ENCODE data around the gene MLXIP. TPM values are rescaled to one million over a fixed set of nuclear protein-coding genes. Genes with fewer than 3 reads are reported as not detected.
"Not testable (repeated sequence)": the region's sequence is repeated elsewhere in the genome, so short reads cannot be mapped to it uniquely, and the experiment has no call there.

Gene MLXIP
- polyA plus RNA-seq, 10 donors: 22.1 to 36.0 (median 28.1) TPM

- no peak for DNase-seq
Measured at GRCh38 chr12:122094137-122094734, 15.7 kb downstream of the MLXIP start.

DNA sequence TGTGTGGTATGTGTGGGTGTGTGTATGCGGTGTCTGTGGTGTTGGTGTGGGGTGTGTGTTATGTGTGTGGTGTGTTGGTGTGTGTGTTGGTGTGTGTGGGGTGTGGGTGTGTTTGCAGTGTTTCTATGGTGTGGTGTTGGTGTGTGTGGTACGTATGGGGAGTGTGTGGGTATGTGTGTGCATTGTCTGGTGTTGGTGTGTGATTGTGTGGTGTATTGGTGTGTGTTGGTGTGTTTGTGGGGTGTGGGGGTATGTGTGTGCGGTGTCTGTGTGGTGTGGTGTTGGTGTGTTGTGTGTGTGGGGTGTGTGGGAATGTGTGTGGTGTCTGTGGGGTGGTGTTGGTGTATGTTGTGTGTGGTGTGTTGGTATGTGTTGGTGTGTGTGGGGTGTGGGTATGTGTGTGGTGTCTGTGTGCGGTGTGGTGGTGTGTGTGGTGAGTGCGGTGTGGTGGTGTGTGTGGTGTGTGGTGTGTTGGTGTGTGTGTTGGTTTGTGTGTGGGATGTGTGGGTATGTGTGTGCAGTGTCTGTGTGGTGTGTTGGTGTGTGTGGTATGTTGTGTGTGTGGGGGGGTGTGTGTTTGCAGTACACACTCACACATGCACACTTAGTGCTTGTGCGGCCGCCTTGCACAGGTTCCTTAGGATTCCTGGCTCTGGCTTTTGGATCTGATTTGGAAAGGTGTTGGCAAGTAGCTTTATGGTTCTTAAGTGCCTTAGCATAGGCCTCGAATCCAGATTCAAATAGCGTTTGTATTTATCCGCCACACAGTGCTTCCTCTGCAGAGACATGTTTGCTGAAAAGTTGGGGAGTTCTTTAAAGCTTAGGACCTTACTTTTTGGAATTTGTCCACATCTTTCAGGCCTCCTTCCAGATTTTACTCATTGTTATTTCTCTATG, 16.4 kb downstream of the MLXIP start:
- DNase-seq: peak in 1 of 3 donors; percentile 82

DNA sequence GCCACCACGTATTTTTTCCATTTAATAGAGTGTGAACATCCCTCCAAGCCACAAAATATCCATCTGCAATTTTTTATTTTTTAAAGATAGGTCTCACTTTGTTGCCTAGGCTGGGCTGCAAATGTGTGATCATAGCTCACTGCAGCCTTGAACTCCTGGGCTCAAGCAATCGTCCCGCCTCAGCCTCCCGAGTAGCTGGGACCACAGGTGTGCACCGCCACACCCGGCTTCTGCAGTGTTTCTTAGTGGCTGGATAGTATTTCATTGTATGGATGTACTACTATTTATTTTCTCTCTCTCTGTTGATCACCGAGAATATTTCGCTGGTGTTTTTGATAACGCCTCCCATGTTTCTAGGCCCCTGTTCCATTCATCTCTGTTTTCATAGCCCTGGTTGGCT, 17.5 kb downstream of the MLXIP start:
- no peak for DNase-seq

GRCh38 chr12:122096591-122097149, 18.1 kb downstream of the MLXIP start:
- DNase-seq: peak in 1 of 3 donors; percentile 61

- peak in 1 of 3 donors; percentile 56 for DNase-seq
Measured at GRCh38 chr12:122097584-122097926, 19.0 kb downstream of the MLXIP start.

- peak in 2 of 3 donors; percentile 56 to 79 for DNase-seq
Measured at GRCh38 chr12:122097927-122098756, 19.6 kb downstream of the MLXIP start.

- no peak for DNase-seq
Measured at GRCh38 chr12:122099280-122099749, 20.8 kb downstream of the MLXIP start.

- DNase-seq: no peak
Measured at GRCh38 chr12:122099856-122100255, 21.3 kb downstream of the MLXIP start.

GRCh38 chr12:122100568-122100967, 22.0 kb downstream of the MLXIP start:
- no peak for DNase-seq

DNA sequence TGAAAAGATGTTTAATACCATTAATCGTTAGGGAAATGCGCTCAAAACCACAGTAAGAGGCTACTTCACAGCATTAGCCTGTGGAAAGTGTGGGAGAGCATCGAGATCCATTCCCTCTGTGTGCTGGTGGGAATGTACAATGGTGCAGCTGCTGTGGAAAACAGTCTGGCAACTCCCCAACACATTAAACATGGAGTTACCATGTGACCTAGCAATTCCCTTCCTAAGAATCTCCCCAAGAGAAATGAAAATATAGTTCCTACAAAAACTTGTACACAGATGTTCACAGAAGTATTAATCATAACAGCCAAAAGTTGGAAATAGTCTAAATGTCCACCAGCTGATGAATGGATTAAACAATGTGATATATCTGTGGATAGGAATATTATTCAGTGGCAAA, 23.8 kb downstream of the MLXIP start:
- peak; percentile 69 to 92 (median 83) for DNase-seq

DNA sequence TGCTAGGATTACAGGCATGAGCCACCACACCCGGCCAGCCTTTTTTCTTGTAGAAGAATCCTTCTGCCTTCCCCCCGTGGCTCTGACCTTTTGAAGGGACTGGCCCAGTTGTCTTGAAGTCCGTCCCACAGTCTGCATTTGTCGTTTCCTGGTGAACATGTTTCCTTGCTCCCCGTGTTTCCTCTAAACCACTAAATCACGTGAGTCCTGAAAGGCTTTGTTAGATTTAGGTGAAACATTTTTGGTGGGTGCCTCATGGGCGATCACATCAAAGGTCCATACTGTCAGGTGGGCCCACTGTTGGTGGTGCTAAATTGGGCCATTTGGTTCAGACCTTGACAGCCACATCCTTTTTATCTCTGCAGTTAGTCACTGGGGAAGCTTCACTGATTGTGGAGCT, 26.3 kb downstream of the MLXIP start:
- DNase-seq: no peak

- DNase-seq: not testable (repeated sequence)
Measured at GRCh38 chr12:122105496-122105895, 26.9 kb downstream of the MLXIP start.

DNA sequence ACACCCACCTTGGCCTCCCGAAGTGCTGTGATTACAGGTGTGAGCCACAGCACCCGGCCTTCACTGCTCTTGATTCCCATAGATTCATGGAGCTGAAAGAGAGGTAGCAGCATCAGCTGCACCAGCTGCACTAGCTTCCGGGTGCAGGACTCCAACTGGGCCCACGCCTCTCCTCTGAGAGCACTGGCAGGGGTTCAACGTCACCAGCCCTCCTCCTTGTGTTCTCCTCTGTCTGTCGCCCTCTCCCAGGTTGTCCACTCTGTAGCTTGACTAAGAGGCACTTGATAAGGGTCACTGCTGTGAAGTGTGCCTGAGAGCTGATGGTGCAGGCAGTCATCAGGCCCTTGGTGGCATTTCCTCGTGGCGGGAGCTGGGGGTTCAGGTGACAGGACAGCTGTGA, 28.3 kb downstream of the MLXIP start:
- DNase-seq: peak in 1 of 3 donors; percentile 51

- no peak for DNase-seq
Measured at GRCh38 chr12:122107261-122107660, 28.7 kb downstream of the MLXIP start.

- DNase-seq: no peak
Measured at GRCh38 chr12:122111089-122111641, 32.6 kb downstream of the MLXIP start.

GRCh38 chr12:122116707-122117535, 38.4 kb downstream of the MLXIP start:
- DNase-seq: no peak

DNA sequence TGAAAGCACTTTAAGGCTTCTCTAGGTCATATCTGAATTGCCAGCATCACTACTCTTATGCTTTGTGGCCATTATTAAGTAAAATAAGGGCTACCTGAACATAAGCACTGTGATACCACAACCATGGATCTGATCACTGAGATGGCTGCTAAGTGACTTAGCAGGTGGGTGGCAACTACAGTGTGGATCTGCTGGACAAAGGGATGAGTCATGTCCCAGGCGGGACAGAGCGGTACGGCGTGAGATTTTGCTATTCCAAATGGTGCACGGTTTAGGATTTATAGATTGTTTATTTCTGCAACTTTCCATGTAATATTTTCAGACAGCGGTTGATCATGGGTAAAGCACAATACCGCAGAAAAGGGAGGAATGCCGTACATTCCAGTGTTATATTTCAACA, 39.4 kb downstream of the MLXIP start:
- DNase-seq: no peak

DNA sequence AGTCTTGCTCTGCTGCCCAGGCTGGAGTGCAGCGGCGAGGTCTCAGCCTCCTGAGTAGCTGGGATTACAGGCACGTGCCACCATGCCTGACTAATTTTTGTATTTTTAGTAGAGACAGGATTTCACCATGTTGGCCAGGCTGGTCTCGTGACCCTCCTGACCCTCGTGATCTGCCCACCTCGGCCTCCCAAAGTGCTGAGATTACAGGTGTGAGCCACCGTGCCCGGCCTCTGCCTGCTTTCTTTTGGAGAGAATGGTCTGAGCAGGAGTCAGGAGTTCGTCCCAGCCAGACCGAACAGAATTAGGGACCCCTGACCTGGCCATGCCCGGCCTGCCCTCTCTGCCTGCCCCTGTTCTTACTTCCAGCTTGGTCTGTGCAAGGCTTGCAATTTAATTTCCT, 42.8 kb downstream of the MLXIP start:
- not testable (repeated sequence) for DNase-seq

- DNase-seq: no peak
Measured at GRCh38 chr12:122121745-122122144, 43.2 kb downstream of the MLXIP start.

DNA sequence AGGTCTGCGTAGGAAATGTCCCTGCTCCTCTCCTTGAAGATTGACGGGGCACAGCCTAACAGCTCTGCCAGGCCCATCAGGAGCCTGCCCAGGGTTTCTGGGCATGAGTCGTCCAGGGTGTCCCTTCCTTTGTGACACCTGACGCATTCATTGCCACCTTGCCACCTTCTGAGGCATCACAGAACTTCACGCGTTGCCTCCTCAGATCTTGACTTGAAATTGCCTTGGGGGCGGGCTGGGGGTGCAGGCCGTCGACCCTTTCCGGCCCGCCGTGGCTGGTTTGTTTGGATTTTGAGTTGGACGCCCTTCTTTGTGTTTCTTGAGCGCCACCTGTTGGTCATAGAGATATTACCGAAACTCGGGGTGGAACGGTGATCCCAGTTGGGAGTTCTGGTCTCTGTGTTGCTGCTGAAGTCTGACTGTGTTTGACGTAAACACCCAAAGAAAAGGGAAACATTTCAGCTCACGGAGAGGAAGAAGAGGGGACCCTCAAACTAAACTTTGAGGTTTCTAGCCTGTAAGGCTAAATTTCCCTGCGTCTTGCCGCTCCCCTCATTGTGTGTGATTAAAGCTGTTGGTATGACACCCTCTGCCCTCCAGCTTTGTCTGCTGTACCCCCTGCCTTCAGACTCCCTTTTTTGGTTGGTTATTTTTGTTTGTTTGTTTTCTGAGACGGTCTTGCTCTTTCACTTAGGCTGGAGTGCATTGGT, 44.6 kb downstream of the MLXIP start:
- DNase-seq: peak; percentile 71 to 85 (median 75)
